ENCODE results near the gene NUP155. TPM values are rescaled to one million over a fixed set of nuclear protein-coding genes. Genes with fewer than 3 reads are reported as not detected.
"Not testable (repeated sequence)": the region's sequence is repeated elsewhere in the genome, so short reads cannot be mapped to it uniquely, and the experiment has no call there.

NUP155 gene
- total RNA-seq, result 24.2 and 26.7 TPM in 2 replicates
- polyA plus RNA-seq (2012), result 6.2 TPM

GRCh38 chr5:37370864-37371726 is at the start of gene NUP155:
Gene NUP155, minus strand, starts transcription at chr5:37371106. Its CDS starts 129 bp downstream, at chr5:37370977.
- DNase-seq (ENCODE audit: low read depth), result peak; percentile 97

- DNase-seq (ENCODE audit: low read depth), result no peak
Observed at GRCh38 chr5:37417347-37417746, 46.4 kb upstream of the NUP155 start.

- not testable (repeated sequence) for DNase-seq (ENCODE audit: low read depth)
Observed at GRCh38 chr5:37415456-37415855, 44.5 kb upstream of the NUP155 start.

GRCh38 chr5:37412515-37412914 is 41.6 kb upstream of the NUP155 start:
- DNase-seq (ENCODE audit: low read depth), result peak; percentile 97

- DNase-seq (ENCODE audit: low read depth), result no peak
Observed at GRCh38 chr5:37400501-37400900, 29.6 kb upstream of the NUP155 start.

- DNase-seq (ENCODE audit: low read depth), result no peak
Observed at GRCh38 chr5:37396352-37396751, 25.4 kb upstream of the NUP155 start.

- DNase-seq (ENCODE audit: low read depth), result no peak
Observed at GRCh38 chr5:37391591-37391990, 20.7 kb upstream of the NUP155 start.

- peak; percentile 91 for DNase-seq (ENCODE audit: low read depth)
Observed at GRCh38 chr5:37379100-37379628, 8.3 kb upstream of the NUP155 start, which contains the start of gene WDR70. Gene WDR70, plus strand, starts transcription at chr5:37379318. Its CDS starts 50 bp downstream, at chr5:37379368.

- DNase-seq (ENCODE audit: low read depth), result not testable (repeated sequence)
Observed at GRCh38 chr5:37378066-37378465, 7.2 kb upstream of the NUP155 start.

GRCh38 chr5:37375091-37375490 is 4.2 kb upstream of the NUP155 start:
- DNase-seq (ENCODE audit: low read depth), result no peak

- DNase-seq (ENCODE audit: low read depth), result no peak
Observed at GRCh38 chr5:37370550-37370863, 399 bp downstream of the NUP155 start.

GRCh38 chr5:37355161-37355560 is 15.7 kb downstream of the NUP155 start:
- no peak for DNase-seq (ENCODE audit: low read depth)

- DNase-seq (ENCODE audit: low read depth), result not testable (repeated sequence)
Observed at GRCh38 chr5:37342741-37343140, 28.2 kb downstream of the NUP155 start.

- DNase-seq (ENCODE audit: low read depth), result not testable (repeated sequence)
Observed at GRCh38 chr5:37334754-37335153, 36.2 kb downstream of the NUP155 start.

GRCh38 chr5:37326536-37326935 is 44.4 kb downstream of the NUP155 start:
- DNase-seq (ENCODE audit: low read depth), result no peak

- DNase-seq (ENCODE audit: low read depth), result peak; percentile 22
Observed at GRCh38 chr5:37323607-37324006, 47.3 kb downstream of the NUP155 start.

- DNase-seq (ENCODE audit: low read depth), result no peak
Observed at GRCh38 chr5:37319037-37319782, 51.7 kb downstream of the NUP155 start.

- no peak for DNase-seq (ENCODE audit: low read depth)
Observed at GRCh38 chr5:37316027-37316426, 54.9 kb downstream of the NUP155 start.

GRCh38 chr5:37310360-37310759 is 60.5 kb downstream of the NUP155 start:
- no peak for DNase-seq (ENCODE audit: low read depth)

GRCh38 chr5:37308793-37309192 is 62.1 kb downstream of the NUP155 start:
- DNase-seq (ENCODE audit: low read depth), result no peak

GRCh38 chr5:37304888-37305287 is 66.0 kb downstream of the NUP155 start:
- no peak for DNase-seq (ENCODE audit: low read depth)

- DNase-seq (ENCODE audit: low read depth), result not testable (repeated sequence)
Observed at GRCh38 chr5:37296313-37296712, 74.6 kb downstream of the NUP155 start.

Data from myocyte (in vitro differentiated cells).